Naive thymus-derived CD8-positive, alpha-beta T cell (primary cell): Measurements from ENCODE around the gene OR2V2. TPM values are rescaled to one million over a fixed set of nuclear protein-coding genes. Genes with fewer than 3 reads are reported as not detected.

Experiments used
- ATAC-seq, 2 donors: fragments of 150-1000 bp; cut with Tn5 transposase in 1 of 2; sonication (Bioruptor Pico), chemical (Tn5 transposase) in 1 of 2; 1 replicate in 1 of 2; 2 replicates in 1 of 2; pipeline ENCODE4 v1.10.0; 2021; ENCODE audit warnings: mild to moderate bottlenecking in 2 of 2, moderate library complexity in 2 of 2
- POLR2A ChIA-PET: fragments of 350-600 bp; sonication (Branson Sonifier 250); formaldehyde crosslinking; loops from one replicate; lab custom pipeline; 2021; ENCODE audit warnings: antibody characterized with exemption; lab: Charles Lee
- DNase-seq, 10 donors: peaks; one replicate each; pipeline versions ENCODE4 v3.0.0 to v3.0.0-alpha.2; 2020 to 2022
- H3K27ac Mint-ChIP-seq, 10 donors: one replicate each; pipeline ENCODE4 v1.8.0; 2020 to 2022; ENCODE audit warnings: mild to moderate bottlenecking in 10 of 10, mixed read lengths in 10 of 10, moderate library complexity in 4 of 10, inconsistent platforms in 1 of 10
- H3K27me3 Mint-ChIP-seq, 5 donors: one replicate each; pipeline ENCODE4 v1.8.0; 2021 to 2022; ENCODE audit warnings: mixed read lengths in 5 of 5
- H3K36me3 Mint-ChIP-seq, 3 donors: one replicate each; pipeline ENCODE4 v1.8.0; 2020 to 2022; ENCODE audit warnings: mixed read lengths in 3 of 3, mild to moderate bottlenecking in 2 of 3, inconsistent platforms in 1 of 3
- H3K4me1 Mint-ChIP-seq, 4 donors: one replicate each; pipeline ENCODE4 v1.8.0; 2021 to 2022; ENCODE audit warnings: mixed read lengths in 4 of 4
- H3K4me3 Mint-ChIP-seq, 10 donors: one replicate each; pipeline ENCODE4 v1.8.0; 2020 to 2022; ENCODE audit warnings: mild to moderate bottlenecking in 10 of 10, mixed read lengths in 10 of 10, moderate library complexity in 6 of 10, inconsistent platforms in 1 of 10
- H3K9me3 Mint-ChIP-seq, 9 donors: one replicate each; pipeline ENCODE4 v1.8.0; 2020 to 2022; ENCODE audit warnings: mixed read lengths in 9 of 9, mild to moderate bottlenecking in 3 of 9, inconsistent platforms in 1 of 9, moderate library complexity in 1 of 9
- polyA plus RNA-seq, 3 donors: library from polyadenylated mRNA; unstranded; fragments of 300-500 nt; fragmentation: Illumina TruSeq; gene quantifications; one replicate each; pipeline ENCODE4 v1.2.3, GENCODE V29; 2021
- total RNA-seq, 8 experiments: library from RNA in 2 of 8; stranded (reverse) in 2 of 8; gene quantifications; one replicate each; pipeline ENCODE4 v1.2.3 and lab custom pipeline; 2021 to 2026

The OR2V2 gene
- total and polyA plus RNA-seq, 5 experiments from 2014 or later = not detected

DNA sequence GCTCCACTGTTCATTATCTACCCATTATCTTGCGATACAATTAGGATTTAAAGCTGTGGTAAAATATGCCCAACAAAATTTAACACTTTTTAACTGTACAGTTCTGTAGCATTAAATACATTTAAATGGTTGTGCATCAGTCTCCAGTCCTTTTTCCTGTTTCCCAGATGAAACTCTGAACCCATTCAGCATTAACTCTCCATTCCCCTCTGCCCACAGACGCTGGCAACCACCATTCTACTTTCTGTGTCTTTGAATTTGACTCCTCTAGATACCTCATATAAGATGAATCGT is 60.5 kb downstream of the OR2V2 start:
- POLR2A ChIA-PET = interaction anchor here (1.0 to 7.8 kb wide), 10 partner anchors 9 to 377 kb away, joined by 6 to 281 read pairs (median 17); partner anchors contain the start of genes RACK1, TRIM41 and TRIM52
- H3K9me3 Mint-ChIP-seq = peaks cover 0 to 10% (median 0%) of the 10 kb centered on the region in 9 donors
- H3K27ac Mint-ChIP-seq = peak overlapping the region in 9 of 10 donors; percentile 17 to 100 (median 92)
- no peak for DNase-seq
- peaks cover 27 to 58% (median 34%) of the 10 kb centered on the region in 4 donors for H3K4me1 Mint-ChIP-seq
- peak overlapping the region; percentile 87 to 98 (median 93) for H3K4me3 Mint-ChIP-seq
- H3K27me3 Mint-ChIP-seq = peaks cover 4 to 20% (median 11%) of the 10 kb centered on the region in 5 donors
- no peak for ATAC-seq
- H3K36me3 Mint-ChIP-seq = peaks cover 0 to 7% (median 2%) of the 10 kb centered on the region in 3 donors

Other genes starting within 250 kb of the OR2V2 start
- not detected for gene BTNL8, start 248.4 kb upstream of the OR2V2 start, total RNA-seq
- not detected for gene BTNL8, start 248.4 kb upstream of the OR2V2 start, polyA plus RNA-seq
- gene BTNL3, start 158.7 kb upstream of the OR2V2 start, total RNA-seq = not detected
- gene BTNL3, start 158.7 kb upstream of the OR2V2 start, polyA plus RNA-seq = not detected
- gene BTNL9, start 107.3 kb upstream of the OR2V2 start, total RNA-seq = under 1 TPM; 0.25 to 0.42 TPM
- not detected for gene BTNL9, start 107.3 kb upstream of the OR2V2 start, polyA plus RNA-seq
- gene OR2V1, start 16.4 kb upstream of the OR2V2 start, total RNA-seq = not detected
- not detected for gene OR2V1, start 16.4 kb upstream of the OR2V2 start, polyA plus RNA-seq
- 1 to 10 TPM; 3.7 to 4.2 TPM for gene TRIM7, start 57.6 kb downstream of the OR2V2 start, total RNA-seq
- under 1 TPM in 1 of 3 donors, not detected in 2; 0.40 TPM for gene TRIM7, start 57.6 kb downstream of the OR2V2 start, polyA plus RNA-seq
- 10 to 100 TPM; 33.3 to 40.7 TPM for gene TRIM41, start 75.7 kb downstream of the OR2V2 start, total RNA-seq
- gene TRIM41, start 75.7 kb downstream of the OR2V2 start, polyA plus RNA-seq = 1 to 10 TPM; 1.1 to 2.6 (median 1.6) TPM
- gene RACK1, start 96.3 kb downstream of the OR2V2 start, total RNA-seq = 1,000 to 10,000 TPM; 2,236 to 2,371 TPM
- gene RACK1, start 96.3 kb downstream of the OR2V2 start, polyA plus RNA-seq = 1,000 to 10,000 TPM; 2,449 to 2,566 (median 2,565) TPM
- 10 to 100 TPM; 62.7 to 64.2 TPM for gene TRIM52, start 113.6 kb downstream of the OR2V2 start, total RNA-seq
- gene TRIM52, start 113.6 kb downstream of the OR2V2 start, polyA plus RNA-seq = 10 to 100 TPM; 23.6 to 36.3 (median 32.8) TPM
- gene OR4F3, start 219.7 kb downstream of the OR2V2 start, total RNA-seq = not detected
- gene OR4F3, start 219.7 kb downstream of the OR2V2 start, polyA plus RNA-seq = not detected